Adrenal gland (tissue), 12 donors: Measurements from ENCODE around the gene FBXL12. TPM values are rescaled to one million over a fixed set of nuclear protein-coding genes. Genes with fewer than 3 reads are reported as not detected.

Experiments used
- DNase-seq, 7 donors: peaks; one replicate each; pipeline ENCODE4 v3.0.0-alpha.2; 2019 to 2020
- H3K27ac ChIP-seq, 5 donors: fragments of 200-600 bp; sonication (generic) in 4 of 5; 1 replicate in 3 of 5; 2 replicates in 2 of 5; pipeline versions ENCODE4 v1.5.1 to v1.8.0; 2016 to 2020; ENCODE audit warnings: mild to moderate bottlenecking in 1 of 5
- H3K27me3 ChIP-seq: fragments of 200-600 bp; 2 replicates; pipeline ENCODE4 v1.8.0; 2021
- H3K36me3 ChIP-seq, 2 donors: fragments of 200-600 bp; replicated peaks in 1 of 2; 1 replicate in 1 of 2; 2 replicates in 1 of 2; pipeline versions ENCODE4 v1.5.1 to v1.8.0; 2018 to 2022
- H3K4me1 ChIP-seq, 2 donors: fragments of 200-600 bp; replicated peaks in 1 of 2; 1 replicate in 1 of 2; 2 replicates in 1 of 2; pipeline versions ENCODE4 v1.5.1 to v1.8.0; 2018 to 2021
- H3K4me3 ChIP-seq, 4 donors: fragments of 200-600 bp; sonication (generic) in 3 of 4; one replicate each; pipeline ENCODE4 v1.5.1; 2016 to 2018
- H3K9me3 ChIP-seq, 3 donors: fragments of 200-600 bp; sonication (generic) in 1 of 3; replicated peaks in 1 of 3; 1 replicate in 2 of 3; 2 replicates in 1 of 3; pipeline versions ENCODE4 v1.5.1 to v1.8.0; 2016 to 2021
- CTCF ChIP-seq, 6 experiments: fragments of 450-650 bp in 4 of 6; fragments of 200-600 bp in 2 of 6; sonication (generic) in 1 of 6; IDR thresholded peaks; 1 replicate in 5 of 6; 2 replicates in 1 of 6; pipeline versions ENCODE4 v1.5.1 to v1.8.0; 2016 to 2021; ENCODE audit warnings: antibody characterized with exemption in 6 of 6, mild to moderate bottlenecking in 2 of 6, moderate library complexity in 1 of 6
- POLR2A ChIP-seq, 2 donors: fragments of 450-650 bp; IDR thresholded peaks; one replicate each; pipeline ENCODE4 v1.6.1; 2017; ENCODE audit warnings: antibody characterized with exemption in 2 of 2, mild to moderate bottlenecking in 2 of 2, moderate library complexity in 1 of 2
- WGBS, 4 donors: extraction: QIAGEN DNeasy Blood & Tissue Kit in 2 of 4; methylation state at CpG; one replicate each; pipeline versions ENCODE4 v1.1.5 to v1.1.7; 2013 to 2017; 5-methylcytosine and 5-hydroxymethylcytosine counted together
- intact Hi-C, 2 donors: fragments of 100-400 bp; cut with DNase I; formaldehyde crosslinking; loops; one replicate each; pipeline versions ENCODE4 v1.14.1 to v1.15.0; 2022 to 2023
- polyA plus RNA-seq, 3 donors: library from polyadenylated mRNA; stranded (reverse); fragments of 200-250 nt in 2 of 3; fragments of 350-450 nt in 1 of 3; fragmentation: Illumina TruSeq in 1 of 3; extraction: RNeasy Lipid Tissue Mini Kit (QIAGEN cat#74804) in 1 of 3; gene quantifications; one replicate each; pipeline ENCODE4 v1.2.3, GENCODE V29; 2013 to 2014
- total RNA-seq, 9 donors: library from RNA; depleted of rRNA in 4 of 9; stranded (reverse); fragments of >200 nt in 4 of 9; fragments of 120-200 nt in 1 of 9; fragmentation: NEBNext Ultra II Directional in 1 of 9; extraction: Animal tissue kit (Norgen Biotek cat#: 25700) in 1 of 9; gene quantifications; one replicate each; pipeline versions ENCODE4 v1.1.0 to v1.2.4, GENCODE V29; 2013 to 2023
- donor health status: healthy with polysubstance abuse.
- donor health status: Bipolar disorder and iron deficiency.
- donor health status: DM: yes; HTN: yes; CAD: no.
- donor health status: DM: no; HTN: no; CAD: no.
- donor health status: DM: no; HTN: no; CAD: no.
- donor health status: DM: yes; HTN: yes; CAD: no.

The FBXL12 gene
- total and polyA plus RNA-seq, 12 donors: 6.6 to 31.7 (median 20.7) TPM

GRCh38 chr19:9839415-9839814 lies 20.5 kb upstream of the FBXL12 start:
- WGBS, 4 donors: 75 to 84% (median 79%) methylated on average over 1 of the region's 1 CpG
- Histone ChIP-seq H3K36me3 (peaks cover 0 to 43% of the 10 kb centered on the region in 2 donors), H3K27ac (no peak overlapping the region), H3K4me1 (peaks cover 20 to 34% of the 10 kb centered on the region in 2 donors), H3K9me3 (no peaks in the 10 kb centered on the region), H3K27me3 (no peaks in the 10 kb centered on the region), H3K4me3 (no peak overlapping the region)
- TF ChIP-seq CTCF (IDR thresholded peaks at IDR 0.05): no peak
- no peak for TF ChIP-seq POLR2A (IDR thresholded peaks at IDR 0.05)
- intact Hi-C loops: no loop called here
- peak in 1 of 7 donors; percentile 35 for DNase-seq

GRCh38 chr19:9838324-9838723 lies 19.4 kb upstream of the FBXL12 start:
- Histone ChIP-seq H3K4me1 (peaks cover 16 to 31% of the 10 kb centered on the region in 2 donors), H3K4me3 (no peak overlapping the region), H3K9me3 (no peaks in the 10 kb centered on the region), H3K27ac (no peak overlapping the region), H3K36me3 (peaks cover 0 to 37% of the 10 kb centered on the region in 2 donors), H3K27me3 (no peaks in the 10 kb centered on the region)
- no peak for TF ChIP-seq CTCF (IDR thresholded peaks at IDR 0.05)
- no peak for TF ChIP-seq POLR2A (IDR thresholded peaks at IDR 0.05)
- DNase-seq: no peak
- 88 to 94% (median 92%) methylated on average over 2 to 15 of the region's 15 CpGs for WGBS, 4 donors
- intact Hi-C loops: no loop called here

- intact Hi-C loops: no loop called here
These were observed 17.1 kb upstream of the FBXL12 start for GRCh38 chr19:9836021-9836420.

GRCh38 chr19:9835507-9835949 lies 16.6 kb upstream of the FBXL12 start:
- Histone ChIP-seq H3K27ac (peak overlapping the region in 2 of 5 donors; percentile 39 to 71), H3K4me3 (peak overlapping the region; percentile 30 to 73 (median 60)), H3K9me3 (no peaks in the 10 kb centered on the region), H3K27me3 (no peaks in the 10 kb centered on the region), H3K36me3 (peaks cover 0 to 27% of the 10 kb centered on the region in 2 donors), H3K4me1 (peaks cover 6 to 16% of the 10 kb centered on the region in 2 donors)
- 2 to 5% (median 3%) methylated on average over 4 to 28 of the region's 28 CpGs for WGBS, 4 donors
- DNase-seq: no peak
- intact Hi-C loops: no loop called here
- TF ChIP-seq POLR2A (IDR thresholded peaks at IDR 0.05) (no peak), CTCF (IDR thresholded peaks at IDR 0.05) (no peak)

More at GRCh38 chr19:9836021-9836420, 17.1 kb upstream of the FBXL12 start:
- Histone ChIP-seq H3K4me1 (peaks cover 6 to 16% of the 10 kb centered on the region in 2 donors), H3K27ac (no peak overlapping the region), H3K27me3 (no peaks in the 10 kb centered on the region), H3K4me3 (peak overlapping the region in 2 of 4 donors; percentile 62 to 73), H3K9me3 (no peaks in the 10 kb centered on the region), H3K36me3 (peaks cover 0 to 29% of the 10 kb centered on the region in 2 donors)
- TF ChIP-seq CTCF (IDR thresholded peaks at IDR 0.05) (no peak), POLR2A (IDR thresholded peaks at IDR 0.05) (no peak)
- WGBS, 4 donors: 0 to 9% (median 6%) methylated on average over 5 of the region's 5 CpGs
- DNase-seq: peak in 2 of 7 donors; percentile 38 to 42
